Measurements from ENCODE around the gene FOCAD.

GRCh38 chr9:20770947-20771346 is 86.9 kb downstream of the FOCAD start:
- no peak for TF ChIP-seq CTCF (IDR thresholded peaks at IDR 0.05)
- no peak for TF ChIP-seq POLR2A (IDR thresholded peaks at IDR 0.05)
- TF ChIP-seq POLR2AphosphoS5 (IDR thresholded peaks at IDR 0.05), result no peak

Measured in prostate gland (tissue), 2 donors.